GM12892 (cell line): ENCODE data around the gene GABRD.

Experiments used
- POLR2A ChIP-seq: IDR thresholded peaks from 2 replicates; pipeline ENCODE4 v1.6.1; 2011; ENCODE audit warnings: low read depth, low read length, control low read depth
- POLR2AphosphoS5 ChIP-seq: IDR thresholded peaks from 2 replicates; pipeline ENCODE4 v1.6.1; 2011; ENCODE audit warnings: low read depth, low read length, control low read depth
- TAF1 ChIP-seq: IDR thresholded peaks from 2 replicates; pipeline ENCODE4 v1.6.1; 2011; ENCODE audit warnings: low read depth, mild to moderate bottlenecking, control low read depth, low read length, borderline replicate concordance

DNA sequence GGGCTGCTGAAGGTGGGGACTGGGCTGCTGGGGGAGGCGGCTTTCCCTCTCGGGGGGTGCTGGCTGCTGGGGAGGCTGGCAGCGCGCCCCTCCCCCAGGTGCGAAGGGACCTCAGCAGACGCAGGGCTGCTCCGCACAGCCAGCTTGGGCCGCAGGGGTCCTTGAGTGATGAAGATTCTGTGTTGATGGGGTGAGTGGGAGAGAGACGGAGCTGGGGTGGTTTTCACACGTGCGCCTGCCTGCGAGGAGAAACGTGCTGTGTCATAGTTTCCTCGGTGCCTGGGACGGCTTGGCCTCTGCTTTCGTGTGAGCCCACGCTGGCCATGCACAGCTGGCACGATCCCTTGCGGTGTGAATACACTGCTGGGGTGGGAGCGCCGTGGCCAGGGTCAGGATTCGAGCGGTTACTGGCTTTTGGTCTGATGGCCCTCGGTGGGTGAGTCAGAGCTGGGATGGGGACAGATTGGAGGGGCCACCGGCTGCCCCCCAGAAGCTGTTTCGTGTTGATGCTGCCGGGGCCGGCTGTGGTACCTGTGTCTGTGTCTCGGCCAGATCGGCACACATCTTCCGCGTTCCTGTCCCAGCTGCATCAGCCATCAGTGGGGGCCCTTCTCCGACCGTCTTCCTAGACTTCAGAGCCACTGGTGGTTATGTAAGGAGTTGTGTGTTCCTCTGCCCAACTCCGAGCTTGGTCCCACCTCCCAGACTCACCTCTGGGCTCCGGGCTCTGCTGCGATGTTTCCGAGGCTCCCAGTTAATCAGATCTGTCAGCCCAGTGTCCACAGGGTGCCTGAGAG, 56.0 kb downstream of the GABRD start:
- TF ChIP-seq POLR2A (no peak), TAF1 (no peak), POLR2AphosphoS5 (no peak)
